ENCODE data around the gene TSC1. TPM values are rescaled to one million over a fixed set of nuclear protein-coding genes. Genes with fewer than 3 reads are reported as not detected.
"Not testable (repeated sequence)": the region's sequence is repeated elsewhere in the genome, so short reads cannot be mapped to it uniquely, and the experiment has no call there.

The TSC1 gene
- total RNA-seq, 1 experiment from 2014 or later: 18.3 TPM

DNA sequence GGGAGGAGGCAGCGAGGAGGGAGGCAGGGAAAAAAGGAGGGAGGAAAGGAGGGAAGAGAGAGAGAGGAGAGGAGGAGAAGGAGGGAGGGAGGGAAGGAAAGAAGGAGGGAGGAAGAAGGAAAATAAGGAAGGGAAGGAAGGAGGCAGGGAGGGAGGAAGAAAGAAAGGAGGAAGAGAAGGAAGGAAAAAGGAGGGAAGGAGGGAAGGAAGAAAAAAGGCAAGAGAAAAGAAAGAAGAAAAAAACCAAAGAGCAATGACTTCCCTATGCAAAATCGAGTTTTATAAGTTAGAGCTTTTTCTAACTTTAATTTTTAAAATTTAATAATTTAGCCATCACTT lies 33.7 kb upstream of the TSC1 start:
- DNase-seq (ENCODE audit: low read depth): no peak

DNA sequence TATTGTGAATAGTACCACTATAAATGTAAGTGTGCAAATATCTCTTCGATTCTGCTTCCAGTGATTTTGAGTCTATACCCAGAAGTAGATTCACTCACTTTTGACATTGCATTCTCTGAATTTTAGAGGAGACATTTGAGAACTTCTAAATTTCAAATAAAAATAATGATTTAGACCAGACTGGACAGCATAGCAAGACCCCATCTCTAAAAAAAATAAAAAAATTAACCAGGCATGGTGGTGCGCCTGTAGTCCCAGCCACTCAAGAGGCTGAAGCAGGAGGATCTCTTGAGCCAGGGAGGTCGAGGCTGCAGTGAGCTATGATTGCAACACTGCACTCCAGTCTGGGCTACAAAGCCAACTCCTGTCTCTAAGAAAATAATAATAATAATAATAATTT lies 32.2 kb upstream of the TSC1 start:
- DNase-seq (ENCODE audit: low read depth): no peak

GRCh38 chr9:132975961-132976360 lies 31.5 kb upstream of the TSC1 start:
- DNase-seq (ENCODE audit: low read depth): no peak

DNA sequence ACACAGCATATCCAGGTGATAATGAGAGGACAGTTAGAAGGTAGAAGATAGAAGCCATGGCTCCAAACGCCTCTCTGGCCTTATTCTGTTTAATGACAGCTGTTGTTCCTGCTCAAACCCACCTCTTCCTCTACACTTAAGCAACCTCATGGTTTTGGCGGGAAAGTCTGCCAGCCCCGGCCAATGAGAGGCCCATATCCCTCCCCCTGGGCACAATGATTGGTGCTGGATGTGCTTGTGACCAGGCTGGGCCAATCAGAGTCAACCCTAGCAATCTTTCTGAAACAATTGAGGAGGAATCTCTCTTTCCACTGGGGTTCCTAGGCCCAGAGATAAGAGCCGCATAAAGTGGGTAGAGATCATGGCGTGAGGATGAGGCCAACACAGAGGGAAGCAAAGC lies 29.3 kb upstream of the TSC1 start:
- peak; percentile 38 for DNase-seq (ENCODE audit: low read depth)

DNA sequence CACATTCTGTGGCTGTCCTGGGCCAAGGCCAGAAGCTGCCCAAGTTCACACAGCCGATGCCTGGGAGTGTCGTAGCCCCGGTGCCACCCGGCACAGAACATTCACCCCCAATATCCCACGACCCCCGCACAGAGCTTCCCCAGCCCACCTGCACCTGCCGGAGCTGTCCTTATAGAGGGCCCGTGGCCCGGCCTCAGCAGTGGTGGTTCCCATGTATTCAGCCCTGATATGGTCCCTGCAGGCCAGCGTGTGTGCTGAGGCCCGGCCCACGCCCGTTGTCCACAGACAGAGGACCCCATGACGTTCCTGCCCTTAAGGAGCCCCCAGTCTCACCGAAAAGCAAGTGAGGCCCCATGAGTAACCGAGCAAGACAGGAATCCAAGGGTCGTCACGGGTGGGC lies 28.8 kb upstream of the TSC1 start:
- DNase-seq (ENCODE audit: low read depth): no peak

- no peak for DNase-seq (ENCODE audit: low read depth)
Observed at GRCh38 chr9:132970324-132971062, 26.1 kb upstream of the TSC1 start.

DNA sequence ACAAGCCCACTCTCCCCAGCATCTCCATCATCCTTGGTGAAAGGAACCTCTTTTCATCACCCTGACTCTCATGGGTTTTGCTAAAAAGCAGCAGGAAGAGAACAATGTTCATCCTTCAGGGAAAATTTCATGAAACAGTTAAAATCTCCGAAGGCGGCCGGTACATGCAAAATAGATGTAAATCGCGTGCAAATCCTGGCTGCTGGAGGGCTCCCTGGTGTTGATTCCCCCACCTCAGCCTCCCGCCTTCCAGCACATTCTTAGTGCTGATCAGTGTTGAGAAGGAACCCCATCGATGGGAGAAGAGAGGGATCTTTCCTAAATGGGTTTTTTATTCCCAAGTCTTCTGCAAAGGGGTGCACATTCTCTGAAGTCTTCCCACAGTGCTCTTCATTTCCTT lies 25.4 kb upstream of the TSC1 start:
- DNase-seq (ENCODE audit: low read depth): no peak

DNA sequence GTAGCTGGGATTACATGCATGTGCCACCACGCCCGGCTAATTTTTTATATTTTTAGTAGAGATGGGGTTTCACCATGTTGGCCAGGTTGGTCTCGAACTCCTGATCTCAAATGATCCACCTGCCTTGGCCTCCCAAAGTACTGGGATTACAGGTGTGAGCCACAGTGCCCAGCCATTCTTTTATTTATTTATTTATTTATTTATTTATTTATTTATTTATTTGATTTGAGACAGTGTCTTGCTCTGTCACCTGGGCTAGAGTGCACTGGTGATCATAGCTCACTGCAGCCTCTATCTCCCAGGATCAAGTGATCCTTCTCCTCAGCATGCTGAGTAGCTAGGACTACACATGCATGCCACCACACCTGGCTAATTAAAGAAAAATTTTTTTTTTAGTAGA lies 23.5 kb upstream of the TSC1 start:
- not testable (repeated sequence) for DNase-seq (ENCODE audit: low read depth)

DNA sequence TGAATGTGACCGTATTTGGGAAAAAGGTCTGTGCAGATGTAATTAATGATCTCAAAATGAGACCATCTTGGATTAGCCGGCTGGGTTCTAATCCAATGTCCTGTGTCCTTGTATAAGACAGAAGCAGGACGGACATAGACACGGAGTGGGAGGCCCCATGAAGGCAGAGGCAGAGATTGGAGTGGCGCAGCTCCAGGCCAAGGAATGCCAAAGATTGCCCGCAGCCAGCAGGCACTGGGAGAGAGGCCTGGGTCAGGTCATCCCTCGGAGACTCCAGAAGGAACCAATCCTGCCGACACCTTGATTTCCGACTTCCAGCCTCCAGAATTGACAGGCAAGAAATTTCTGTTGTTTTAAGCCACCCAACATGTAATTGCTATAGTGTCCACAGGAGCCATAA lies 21.1 kb upstream of the TSC1 start:
- no peak for DNase-seq (ENCODE audit: low read depth)

GRCh38 chr9:132961002-132961401 lies 16.6 kb upstream of the TSC1 start:
- DNase-seq (ENCODE audit: low read depth): no peak

DNA sequence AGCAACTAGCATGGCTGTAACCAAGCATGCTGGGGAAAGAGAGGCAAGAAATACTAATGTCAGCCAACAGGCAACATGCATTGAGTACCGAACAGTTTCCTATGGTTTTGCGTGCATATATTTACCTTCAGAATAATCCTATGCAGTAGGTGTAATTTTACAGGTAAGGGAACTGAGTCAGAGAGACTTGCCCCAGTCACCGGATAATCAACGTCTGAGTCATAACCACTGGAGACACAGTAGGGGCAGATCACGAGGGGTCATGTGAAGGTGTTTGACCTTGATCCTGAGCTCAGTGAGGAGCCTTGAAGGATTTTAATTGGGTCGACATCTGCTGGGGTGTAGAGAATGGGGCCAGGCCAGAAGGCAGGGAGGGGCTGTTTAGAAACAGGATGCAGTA lies 13.4 kb upstream of the TSC1 start:
- no peak for DNase-seq (ENCODE audit: low read depth)

DNA sequence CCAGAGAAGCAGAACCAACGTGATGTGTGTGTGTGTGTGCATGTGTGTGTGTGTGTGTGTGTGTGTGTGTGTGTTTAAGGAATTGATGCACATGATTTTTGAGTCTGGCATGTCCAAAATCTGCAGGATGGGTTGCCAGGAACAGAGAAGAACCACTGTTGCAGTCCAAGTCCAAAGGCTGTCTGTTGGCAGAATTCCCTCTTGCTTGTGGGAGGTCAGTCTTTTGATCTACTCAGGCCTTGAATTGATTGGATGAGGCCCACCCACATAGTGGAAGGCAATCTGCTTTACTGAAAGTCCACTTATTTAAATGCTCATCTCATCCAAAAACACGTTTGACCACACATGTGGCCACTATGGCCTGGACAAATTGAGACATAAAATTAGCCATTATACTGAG lies 11.4 kb upstream of the TSC1 start:
- no peak for DNase-seq (ENCODE audit: low read depth)

- DNase-seq (ENCODE audit: low read depth): no peak
Observed at GRCh38 chr9:132955123-132955522, 10.7 kb upstream of the TSC1 start.

DNA sequence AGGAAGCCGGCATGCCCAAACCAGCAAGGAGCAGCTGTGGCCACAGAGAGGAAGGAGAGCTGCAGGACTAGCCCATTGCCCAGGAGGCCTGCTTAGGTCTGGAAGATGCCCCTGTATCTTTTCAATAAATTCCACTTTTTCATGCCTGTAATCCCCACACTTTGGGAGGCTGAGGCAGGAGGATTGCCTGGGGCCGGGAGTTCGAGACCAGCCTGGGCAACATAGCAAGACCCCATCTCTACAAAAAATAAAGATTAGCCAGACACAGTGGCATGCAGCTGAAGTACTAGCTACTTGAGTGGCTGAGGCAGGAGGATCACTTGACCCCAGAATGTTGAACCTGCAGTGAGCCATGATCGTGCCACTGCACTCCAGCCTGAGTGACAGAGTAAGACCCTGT lies 5.3 kb upstream of the TSC1 start:
- no peak for DNase-seq (ENCODE audit: low read depth)

DNA sequence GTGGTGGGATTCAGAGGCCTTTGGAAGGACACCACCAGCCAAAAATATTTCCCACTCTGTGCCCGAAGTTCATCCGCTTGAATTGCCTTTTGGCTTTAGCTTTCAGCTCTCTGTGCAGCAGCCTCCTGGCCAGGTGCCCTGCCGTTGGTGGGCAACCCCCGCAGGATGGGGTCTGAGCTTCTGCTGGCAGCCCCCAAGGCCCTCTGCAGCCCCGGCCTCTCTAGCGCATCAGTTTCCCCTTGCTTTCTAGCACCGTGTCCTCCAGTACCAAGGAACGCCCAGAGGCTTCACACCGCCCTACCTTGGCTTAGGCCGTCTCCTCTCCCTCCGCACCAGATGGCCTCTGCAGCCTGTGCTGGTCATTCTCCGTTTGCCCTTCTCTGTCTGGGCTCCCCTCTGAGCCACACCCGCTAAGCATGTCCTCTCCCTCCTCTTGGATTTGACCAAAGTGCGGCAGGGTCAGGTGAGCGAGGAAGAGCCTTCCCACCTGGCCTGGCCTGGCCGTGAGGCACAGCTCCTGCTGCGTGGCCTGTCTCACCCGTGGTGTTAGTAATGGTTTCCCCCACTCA lies 4.2 kb upstream of the TSC1 start:
- DNase-seq (ENCODE audit: low read depth): no peak

DNA sequence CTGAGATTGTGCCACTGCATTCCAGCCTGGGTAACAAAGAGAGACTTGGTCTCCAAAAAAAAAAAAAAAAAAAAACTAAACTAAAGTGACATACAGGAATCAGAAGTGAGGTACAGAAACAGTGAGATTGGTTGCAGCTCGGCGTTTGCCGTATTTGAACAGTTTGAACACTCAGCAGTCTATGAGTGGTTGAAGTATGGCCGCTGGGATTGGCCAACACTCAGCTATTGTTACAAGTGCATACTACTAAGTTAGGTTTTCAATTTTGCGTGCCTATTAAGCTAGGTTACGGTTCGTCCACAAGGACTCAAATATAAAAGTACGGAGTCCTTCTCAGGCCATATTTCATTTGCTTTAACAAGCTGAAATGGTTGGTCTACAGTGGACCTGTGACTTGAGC lies 3.3 kb upstream of the TSC1 start:
- DNase-seq (ENCODE audit: low read depth): no peak

- DNase-seq (ENCODE audit: low read depth): peak; percentile 64
Observed at GRCh38 chr9:132946631-132947295, 2.3 kb upstream of the TSC1 start.

DNA sequence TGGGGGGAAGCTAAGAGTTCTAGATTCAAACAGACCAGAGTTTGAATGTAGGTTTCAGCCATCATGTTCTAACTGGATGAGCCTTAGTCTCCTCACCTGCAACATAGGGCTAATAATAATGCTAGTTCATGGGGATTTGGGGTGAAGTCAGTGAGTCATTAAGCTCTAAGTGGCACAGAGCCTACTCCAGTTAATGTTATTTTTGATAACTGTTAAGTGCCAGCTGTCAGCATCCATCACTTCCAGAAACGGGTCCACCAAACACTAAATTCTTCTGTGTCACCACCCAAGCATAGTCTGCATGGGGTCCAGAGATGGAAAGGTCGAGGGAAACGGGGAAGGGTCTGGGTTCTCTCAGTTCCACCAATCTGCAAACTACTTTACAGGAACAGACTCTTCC lies 1.8 kb upstream of the TSC1 start:
- DNase-seq (ENCODE audit: low read depth): no peak

GRCh38 chr9:132945186-132946130 lies 1.0 kb upstream of the TSC1 start:
- no peak for DNase-seq (ENCODE audit: low read depth)

GRCh38 chr9:132943651-132944293 lies 644 bp downstream of the TSC1 start:
- DNase-seq (ENCODE audit: low read depth): no peak

- DNase-seq (ENCODE audit: low read depth): no peak
Observed at GRCh38 chr9:132942541-132943182, 1.8 kb downstream of the TSC1 start.
